ENCODE measurements around the gene ZNF416.

Gene ZNF416
- 0.62 to 8.5 (median 5.1) reads per million in 18 experiments for total RNA-seq

DNA sequence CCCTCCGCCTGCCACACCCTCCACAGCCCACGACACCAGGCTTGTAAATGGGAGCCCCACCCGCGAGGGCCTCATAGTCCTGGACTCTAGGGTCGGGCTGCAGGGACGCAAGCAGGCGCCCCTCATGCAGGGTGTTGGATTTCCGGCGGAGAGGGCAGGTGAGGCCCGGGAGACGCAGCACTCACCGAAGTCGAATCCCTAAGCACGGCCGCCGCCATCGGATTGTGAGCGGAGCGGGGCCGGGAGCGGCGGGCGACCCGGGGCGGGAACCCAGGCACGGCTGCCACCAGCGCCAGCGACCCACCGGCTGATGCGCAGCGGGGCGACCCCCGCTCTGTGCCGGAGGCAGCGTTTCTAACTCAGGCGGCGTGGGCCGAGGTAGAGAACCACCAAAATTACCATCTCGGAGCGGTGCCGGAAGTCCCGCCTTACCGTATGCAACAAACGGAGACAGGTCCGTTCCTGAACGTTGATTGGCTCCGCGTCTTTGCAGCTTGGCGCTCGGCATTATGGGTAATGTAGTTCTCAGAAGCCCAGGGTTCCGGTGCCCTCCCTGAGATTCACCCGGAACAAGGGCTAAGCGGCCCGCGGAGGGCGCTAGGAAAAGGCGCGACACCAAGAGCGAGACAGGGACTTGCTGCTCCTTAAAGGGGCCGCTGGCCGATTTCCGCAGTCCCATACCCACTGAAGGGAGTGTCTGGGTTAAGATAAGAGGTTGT is at the start of gene ZNF416:
Gene ZNF416 (minus strand): TSS at position 425 of the 719 bp plus-strand sequence. CDS start 207 bp downstream, at position 218.
- DNase-seq = peak; percentile 99

DNA sequence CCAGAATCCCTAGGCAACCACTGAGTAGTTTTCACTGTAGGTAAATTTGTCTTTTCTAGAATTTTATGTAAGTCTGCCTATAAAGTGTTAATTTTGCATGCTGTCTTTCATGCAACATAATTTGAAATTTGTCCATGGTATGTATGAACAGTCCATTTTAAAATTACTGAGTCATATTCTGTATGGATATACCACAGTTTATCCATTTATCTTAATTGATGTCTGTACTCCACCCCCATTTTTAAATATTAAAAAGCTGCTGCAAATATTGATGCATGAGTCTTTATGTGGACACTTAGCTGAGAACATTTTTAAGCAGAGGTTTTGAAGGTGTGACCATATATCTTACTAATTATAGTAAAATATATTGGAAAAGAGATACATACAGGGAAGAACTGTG is 44.4 kb upstream of the ZNF416 start:
- no peak for DNase-seq

GRCh38 chr19:57620673-57621348 is 42.1 kb upstream of the ZNF416 start:
- no peak for DNase-seq

DNA sequence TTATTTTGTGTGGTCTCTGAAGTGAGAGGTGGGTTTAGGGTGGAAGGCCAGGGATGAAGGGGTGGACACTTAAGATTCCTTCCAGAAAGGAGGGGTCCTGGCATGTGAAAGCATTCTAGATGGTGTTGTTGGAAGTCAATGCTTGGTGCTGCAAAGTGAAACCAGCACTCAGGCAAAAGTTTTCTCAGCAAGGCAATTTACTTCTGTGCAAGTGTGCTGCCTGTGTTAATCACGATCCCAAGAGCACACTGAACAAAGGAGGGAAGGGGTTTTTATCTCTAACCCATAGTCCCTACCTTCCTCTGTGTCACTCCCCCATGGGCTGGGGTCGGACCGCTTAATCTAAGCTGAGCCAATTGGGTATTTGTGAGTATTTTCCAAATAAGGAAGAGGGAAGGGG is 36.6 kb upstream of the ZNF416 start:
- no peak for DNase-seq

- DNase-seq = peak; percentile 93 to 95
Observed at GRCh38 chr19:57613941-57614743, 35.4 kb upstream of the ZNF416 start, which contains the start of gene ZNF134. ZNF134 (plus strand) TSS chr19:57614242; CDS start chr19:57619469, 5,227 bp downstream.

DNA sequence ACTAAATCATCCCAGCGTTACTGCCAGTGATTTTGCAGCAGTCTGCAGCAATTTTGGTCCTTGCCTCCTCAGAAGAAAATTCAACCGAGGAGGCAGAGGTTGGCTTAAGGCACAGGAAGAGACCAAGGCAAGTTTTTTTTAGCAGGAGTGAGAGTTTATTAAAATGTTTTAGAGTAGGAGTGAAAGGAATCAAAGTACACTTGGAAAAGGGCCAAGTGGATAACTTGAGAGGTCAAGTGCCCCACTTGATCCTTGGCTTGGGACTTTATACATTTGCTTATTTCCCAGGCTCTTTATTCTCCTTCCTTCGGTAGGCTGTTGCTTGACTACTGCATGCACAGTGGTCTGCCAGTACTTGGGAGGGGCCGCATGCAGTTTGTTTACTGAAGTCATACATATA is 32.4 kb upstream of the ZNF416 start:
- DNase-seq = no peak

DNA sequence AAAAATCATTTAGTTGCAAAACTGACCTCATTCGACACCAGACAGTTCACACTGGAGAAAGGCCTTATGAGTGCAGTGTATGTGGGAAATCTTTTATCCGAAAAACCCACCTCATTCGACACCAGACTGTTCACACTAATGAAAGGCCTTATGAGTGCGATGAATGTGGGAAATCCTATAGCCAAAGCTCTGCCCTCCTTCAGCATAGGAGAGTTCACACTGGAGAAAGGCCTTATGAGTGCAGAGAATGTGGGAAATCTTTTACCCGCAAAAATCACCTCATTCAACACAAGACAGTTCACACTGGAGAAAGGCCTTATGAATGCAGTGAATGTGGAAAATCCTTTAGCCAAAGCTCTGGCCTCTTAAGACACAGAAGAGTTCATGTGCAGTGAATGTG is 28.2 kb upstream of the ZNF416 start:
- DNase-seq = no peak

- peak; percentile 93 to 94 for DNase-seq
Observed at GRCh38 chr19:57599761-57600383, 21.2 kb upstream of the ZNF416 start, which contains the start of gene ZNF530. ZNF530 (plus strand) TSS chr19:57599885; CDS start chr19:57604346, 4,461 bp downstream.

DNA sequence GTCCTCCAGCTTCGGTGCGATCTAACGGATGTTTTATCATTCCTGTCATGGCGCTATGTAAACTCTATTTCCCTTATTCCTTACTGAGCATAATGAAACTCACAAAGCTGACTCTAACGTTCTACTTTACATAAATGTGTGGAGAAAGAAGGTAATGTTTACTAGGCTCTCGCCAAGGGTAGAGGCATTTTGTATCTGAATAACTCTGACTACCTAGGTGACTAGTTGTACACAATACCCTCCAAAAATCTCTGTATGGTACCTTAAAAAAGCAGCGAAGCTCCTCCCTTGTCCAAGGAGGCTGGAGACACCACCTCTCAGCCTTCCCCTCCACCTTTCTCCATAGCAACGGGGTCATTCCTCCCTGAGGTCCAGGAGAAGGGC is 20.7 kb upstream of the ZNF416 start:
- DNase-seq = no peak

DNA sequence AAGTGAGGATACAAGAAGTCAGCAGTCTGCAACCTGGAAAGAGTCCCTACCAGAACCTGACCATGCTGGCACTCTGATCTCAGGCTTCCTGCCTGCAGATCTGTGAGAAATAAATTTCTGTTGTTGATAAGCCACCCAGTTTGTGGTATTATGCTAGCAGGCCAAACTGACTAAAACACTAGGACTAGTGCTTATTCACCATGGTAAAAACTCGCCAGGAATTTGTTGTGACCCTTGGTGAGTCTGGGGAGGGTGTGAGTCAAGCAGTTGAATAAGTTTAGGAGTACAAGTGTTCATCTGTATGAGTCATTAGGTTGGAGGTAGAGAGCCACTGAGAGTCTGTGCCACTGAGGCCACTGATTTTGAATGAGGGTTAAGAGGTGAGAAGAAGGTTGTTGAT is 8.8 kb upstream of the ZNF416 start:
- no peak for DNase-seq

- DNase-seq = peak; percentile 92 to 94
Observed at GRCh38 chr19:57583521-57584416, 5.1 kb upstream of the ZNF416 start, which contains the start of gene ZIK1. ZIK1 (plus strand) TSS chr19:57584145; CDS start chr19:57584357, 212 bp downstream.

DNA sequence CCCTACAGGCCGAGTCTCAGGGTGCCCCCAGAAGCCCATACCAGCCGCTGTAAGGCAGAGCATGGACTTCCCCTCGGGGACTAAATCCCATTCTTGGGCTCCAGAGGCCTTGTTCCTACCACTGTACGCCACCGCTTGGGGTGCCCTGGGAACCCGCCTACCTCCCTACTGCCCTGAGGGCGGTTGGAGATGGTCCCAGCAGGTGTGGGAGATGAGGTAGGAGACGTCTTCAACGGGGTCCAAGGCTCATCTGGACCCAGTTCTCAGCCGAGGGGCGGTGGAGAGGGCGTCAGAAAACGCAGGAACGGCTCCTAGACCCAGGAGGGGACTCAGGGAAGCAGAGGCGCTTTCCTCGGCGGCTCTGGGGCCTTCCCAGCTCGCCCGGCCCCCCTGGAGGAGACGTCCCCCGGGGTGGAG is 4.4 kb upstream of the ZNF416 start:
- DNase-seq = no peak

DNA sequence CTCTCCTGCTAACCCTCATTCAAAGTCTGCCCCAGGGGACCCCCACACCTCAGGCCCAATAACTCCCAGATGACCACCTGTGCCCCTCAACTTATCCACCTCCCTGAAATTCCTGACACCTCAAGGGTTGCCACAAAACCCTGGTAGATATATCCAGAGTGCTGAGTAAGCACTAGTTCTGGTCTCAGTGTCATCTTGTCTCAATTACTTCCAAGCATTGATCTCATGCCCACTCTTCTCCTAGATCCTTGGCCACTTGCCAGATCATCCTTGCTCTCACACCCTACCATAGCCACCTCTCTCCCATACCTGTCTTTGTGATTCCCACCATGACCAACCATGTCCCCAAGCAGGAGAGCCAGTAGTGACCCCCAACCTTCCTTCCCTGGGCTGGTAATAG is 2.0 kb downstream of the ZNF416 start:
- no peak for DNase-seq

DNA sequence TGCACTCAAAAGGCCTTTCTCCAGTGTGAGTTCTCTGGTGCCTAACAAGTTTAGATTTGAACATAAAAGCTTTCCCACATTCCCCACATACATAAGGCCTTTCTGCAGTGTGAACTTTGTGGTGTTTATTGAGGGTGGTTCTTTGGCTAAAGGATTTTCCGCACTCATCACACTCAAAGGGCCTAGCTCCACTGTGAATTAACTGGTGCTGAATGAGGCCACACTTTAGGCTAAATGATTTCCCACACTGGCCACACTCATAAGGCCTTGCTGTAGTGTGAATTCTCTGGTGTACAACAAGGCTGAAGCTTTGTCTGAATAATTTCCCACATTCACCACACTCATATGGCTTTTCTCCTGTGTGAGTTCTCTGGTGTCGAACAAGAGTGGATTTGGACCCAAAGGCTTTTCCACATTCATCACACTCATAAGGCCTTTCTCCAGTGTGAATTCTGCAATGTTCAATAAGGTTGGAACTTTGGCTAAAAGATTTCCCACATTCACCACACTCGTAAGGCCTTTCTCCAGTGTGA is 6.2 kb downstream of the ZNF416 start:
- no peak for DNase-seq

DNA sequence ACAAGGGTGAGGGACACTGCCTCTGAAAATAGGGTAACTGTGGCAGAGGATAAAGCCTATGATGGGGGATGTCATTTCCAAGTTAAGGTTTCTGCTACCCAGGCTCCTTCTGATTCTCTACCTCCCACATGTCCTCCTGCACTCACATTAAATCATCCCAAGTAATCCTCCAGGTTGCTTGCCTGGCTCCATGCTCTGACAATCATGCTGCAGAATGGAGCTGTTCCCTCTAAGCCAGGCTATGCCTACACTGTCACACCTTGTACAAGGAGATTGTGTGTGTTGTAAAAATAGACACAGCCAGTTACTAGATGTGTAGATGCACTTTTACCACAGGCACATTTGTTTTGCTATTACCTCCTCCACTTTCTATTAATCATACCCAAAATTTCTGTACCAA is 8.0 kb downstream of the ZNF416 start:
- DNase-seq = no peak

DNA sequence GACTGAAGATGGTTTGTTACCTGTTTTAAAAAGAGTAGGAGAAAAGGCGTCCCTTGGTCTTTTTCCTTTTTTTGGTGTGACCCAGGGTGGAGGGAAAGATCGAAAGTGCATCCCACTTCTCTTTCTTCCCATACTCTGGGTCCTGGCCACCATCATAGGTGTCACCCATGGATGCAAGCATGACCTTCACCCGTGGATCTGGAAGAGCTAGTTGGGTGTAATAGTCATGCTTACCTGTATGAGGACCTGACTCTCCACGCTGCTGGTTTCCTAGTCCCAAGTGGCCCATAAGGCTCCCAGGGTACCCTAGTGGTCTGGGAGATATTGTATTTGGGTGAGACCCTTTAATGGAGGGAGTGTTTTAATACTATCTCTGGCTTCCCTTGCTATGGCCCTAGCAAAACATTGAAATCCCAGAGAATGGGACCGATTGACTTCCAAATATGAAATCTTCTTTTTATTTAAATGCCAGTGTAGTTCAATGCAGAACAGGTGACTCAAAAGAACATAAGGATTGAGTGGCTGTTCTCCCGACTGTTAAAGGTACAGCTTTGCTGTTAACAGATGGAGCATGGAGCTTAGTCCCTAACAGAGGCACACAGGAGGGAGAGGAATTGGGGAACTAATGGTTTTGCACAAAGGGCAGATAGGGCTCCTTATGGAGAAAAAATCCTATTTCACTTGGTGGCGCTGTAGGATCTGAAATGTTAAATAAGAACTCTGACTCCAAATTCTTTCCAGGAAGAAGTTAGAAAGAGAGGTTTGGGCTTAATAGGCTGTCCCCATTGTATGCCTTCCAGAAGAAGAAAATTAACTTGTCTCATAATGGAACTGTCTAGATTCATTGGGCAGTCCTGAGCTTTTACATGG is 12.1 kb downstream of the ZNF416 start:
- peak in 1 of 2 donors; percentile 47 for DNase-seq

DNA sequence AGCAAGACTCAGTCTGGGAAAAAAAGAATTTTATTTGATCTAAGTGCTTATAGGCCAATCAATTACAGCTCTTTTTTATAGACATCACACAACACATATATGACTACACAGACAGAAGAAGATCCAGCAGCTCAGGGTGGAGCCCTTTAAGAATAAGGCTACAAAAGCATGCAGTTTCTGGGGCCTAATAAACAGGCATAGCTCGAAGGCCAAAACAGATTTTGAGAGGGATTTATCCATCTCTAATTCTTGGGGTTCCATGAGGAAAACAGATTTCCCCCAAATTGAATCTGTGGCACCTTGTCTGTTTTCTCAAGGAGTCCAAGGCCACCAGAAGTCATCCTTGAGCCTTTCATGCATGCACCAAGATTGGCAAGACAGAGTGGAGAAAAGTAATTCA is 15.2 kb downstream of the ZNF416 start:
- DNase-seq = no peak

- DNase-seq = no peak
Observed at GRCh38 chr19:57560049-57560491, 18.6 kb downstream of the ZNF416 start.

GRCh38 chr19:57559404-57560025 is 19.2 kb downstream of the ZNF416 start, which contains the start of gene ZNF550:
ZNF550 (minus strand) TSS chr19:57559863; CDS start chr19:57559682, 181 bp downstream.
- peak; percentile 79 to 87 for DNase-seq

Measured in inflammatory macrophage (primary cell).